Hepatocyte (in vitro differentiated cells): Measurements from ENCODE around the gene CHST11. TPM values are rescaled to one million over a fixed set of nuclear protein-coding genes. Genes with fewer than 3 reads are reported as not detected.
A peak's percentile ranks its signal among the peaks of the same experiment; 100 is the strongest.

Source experiments
- DNase-seq: peaks from one replicate; pipeline ENCODE4 v3.0.0-alpha.2; 2016; ENCODE audit warnings: low spot score
- H2AFZ ChIP-seq: fragments of 200-600 bp; sonication (generic); 2 replicates; pipeline ENCODE4 v1.6.0; 2016; ENCODE audit warnings: antibody characterized with exemption, mild to moderate bottlenecking
- H3K27ac ChIP-seq: fragments of 200-600 bp; sonication (generic); 2 replicates; pipeline ENCODE4 v1.5.1; 2016; ENCODE audit warnings: mild to moderate bottlenecking
- H3K27me3 ChIP-seq: fragments of 200-600 bp; sonication (generic); 2 replicates; pipeline ENCODE4 v1.6.1; 2016
- H3K36me3 ChIP-seq: fragments of 200-600 bp; sonication (generic); replicated peaks from 2 replicates; pipeline ENCODE4 v1.5.1; 2016; ENCODE audit warnings: low read depth; ENCODE audit not compliant: insufficient read depth
- H3K4me1 ChIP-seq: fragments of 200-600 bp; sonication (generic); 2 replicates; pipeline ENCODE4 v1.5.1; 2016; ENCODE audit warnings: mild to moderate bottlenecking, moderate library complexity; ENCODE audit not compliant: insufficient read depth
- H3K4me2 ChIP-seq: fragments of 200-600 bp; sonication (generic); 2 replicates; pipeline ENCODE4 v1.6.0; 2016
- H3K4me3 ChIP-seq: fragments of 200-600 bp; sonication (generic); 2 replicates; pipeline ENCODE4 v1.5.1; 2016; ENCODE audit warnings: mild to moderate bottlenecking
- H3K79me2 ChIP-seq: fragments of 200-600 bp; sonication (generic); 2 replicates; pipeline ENCODE4 v1.6.0; 2017; ENCODE audit warnings: mild to moderate bottlenecking
- H3K9me2 ChIP-seq: fragments of 200-600 bp; sonication (generic); replicated peaks from 2 replicates; pipeline ENCODE4 v1.6.0; 2017; ENCODE audit warnings: mild to moderate bottlenecking; ENCODE audit not compliant: insufficient read depth
- H3K9me3 ChIP-seq: fragments of 200-600 bp; sonication (generic); 2 replicates; pipeline ENCODE4 v1.5.1; 2016; ENCODE audit warnings: low read depth, mild to moderate bottlenecking
- H4K20me1 ChIP-seq: fragments of 200-600 bp; sonication (generic); 2 replicates; pipeline ENCODE4 v1.6.0; 2016; ENCODE audit warnings: mild to moderate bottlenecking; ENCODE audit not compliant: insufficient read depth, poor library complexity, severe bottlenecking
- CTCF ChIP-seq: fragments of 200-600 bp; sonication (generic); IDR thresholded peaks from 2 replicates; pipeline ENCODE4 v1.5.1; 2016; ENCODE audit warnings: antibody characterized with exemption, mild to moderate bottlenecking; ENCODE audit not compliant: poor library complexity
- EZH2 ChIP-seq: fragments of 200-600 bp; sonication (generic); IDR thresholded peaks from 2 replicates; pipeline ENCODE4 v1.6.1; 2016; ENCODE audit warnings: antibody characterized with exemption, mild to moderate bottlenecking, borderline replicate concordance
- EZH2phosphoT487 ChIP-seq: fragments of 200-600 bp; sonication (generic); IDR thresholded peaks from one replicate; pipeline ENCODE4 v1.6.1; 2018; ENCODE audit warnings: antibody characterized with exemption, mild to moderate bottlenecking, low read depth, moderate library complexity; ENCODE audit not compliant: unreplicated experiment, severe bottlenecking
- WGBS: methylation state at CpG from one replicate; pipeline ENCODE4 v1.1.6; 2016; ENCODE audit warnings: low lambda C conversion rate; ENCODE audit errors: missing lambda C conversion rate; 5-methylcytosine and 5-hydroxymethylcytosine counted together
- polyA plus RNA-seq: library from polyadenylated mRNA; unstranded; fragments of >200 nt; fragmentation: Nextera tagmentation; extraction: Ambion mirVana; gene quantifications from 2 replicates; pipeline ENCODE4 v1.2.1, GENCODE V29; 2016
- total RNA-seq: library from RNA; depleted of rRNA; stranded (reverse); fragments of >200 nt; gene quantifications from 2 replicates; pipeline ENCODE4 v1.2.3, GENCODE V29; 2014

CHST11 gene
- total RNA-seq (4.6 and 5.2 TPM in 2 replicates), polyA plus RNA-seq (8.6 and 8.9 TPM in 2 replicates)

GRCh38 chr12:104456417-104456949 lies at the start of gene CHST11:
Gene CHST11, plus strand, starts transcription at chr12:104456948.
- TF ChIP-seq CTCF = peak; percentile 39
- no peak for TF ChIP-seq EZH2
- Histone ChIP-seq H2AFZ (peak within 1 kb of the TSS; percentile 84), H3K9me2 (no peaks in the 10 kb centered on the region), H3K27me3 (peaks cover 3% of the 10 kb centered on the region), H3K27ac (peak within 1 kb of the TSS; percentile 51), H3K36me3 (no peaks in the 10 kb centered on the region), H3K4me3 (peak within 1 kb of the TSS; percentile 63), H4K20me1 (peaks cover 5% of the 10 kb centered on the region), H3K79me2 (peaks cover 17% of the 10 kb centered on the region), H3K4me2 (peak within 1 kb of the TSS; percentile 81), H3K4me1 (no peaks in the 10 kb centered on the region), H3K9me3 (no peaks in the 10 kb centered on the region)
- 1% methylated on average over 42 of the region's 47 CpGs for WGBS
- DNase-seq = peak; percentile 91

- Histone ChIP-seq H3K9me3 (no peaks in the 10 kb centered on the region), H4K20me1 (no peaks in the 10 kb centered on the region), H3K4me3 (no peak overlapping the region), H3K27ac (no peak overlapping the region), H2AFZ (no peak overlapping the region), H3K79me2 (no peaks in the 10 kb centered on the region), H3K27me3 (no peaks in the 10 kb centered on the region), H3K9me2 (no peaks in the 10 kb centered on the region), H3K4me1 (peaks cover 6% of the 10 kb centered on the region), H3K36me3 (no peaks in the 10 kb centered on the region), H3K4me2 (no peak overlapping the region)
- 97% methylated on average over 5 of the region's 5 CpGs for WGBS
- DNase-seq = no peak
- TF ChIP-seq CTCF (no peak), EZH2 (no peak), EZH2phosphoT487 (no peak)
These were observed 49.3 kb upstream of the CHST11 start for GRCh38 chr12:104407438-104407837.

GRCh38 chr12:104407922-104408321 lies 48.8 kb upstream of the CHST11 start:
- Histone ChIP-seq H3K4me3 (no peak overlapping the region), H4K20me1 (no peaks in the 10 kb centered on the region), H3K9me3 (no peaks in the 10 kb centered on the region), H3K27ac (peak overlapping the region; percentile 66), H3K27me3 (no peaks in the 10 kb centered on the region), H3K4me2 (peak overlapping the region; percentile 54), H3K4me1 (peaks cover 6% of the 10 kb centered on the region), H2AFZ (no peak overlapping the region), H3K36me3 (no peaks in the 10 kb centered on the region), H3K9me2 (no peaks in the 10 kb centered on the region), H3K79me2 (no peaks in the 10 kb centered on the region)
- DNase-seq = no peak
- WGBS = 56% methylated on average over 4 of the region's 4 CpGs
- no peak for TF ChIP-seq EZH2
- TF ChIP-seq CTCF = no peak
- no peak for TF ChIP-seq EZH2phosphoT487

- Histone ChIP-seq H4K20me1 (no peaks in the 10 kb centered on the region), H3K9me3 (no peaks in the 10 kb centered on the region), H3K79me2 (no peaks in the 10 kb centered on the region), H3K27ac (no peak overlapping the region), H3K9me2 (no peaks in the 10 kb centered on the region), H2AFZ (no peak overlapping the region), H3K4me3 (no peak overlapping the region), H3K4me2 (no peak overlapping the region), H3K4me1 (peaks cover 6% of the 10 kb centered on the region), H3K27me3 (no peaks in the 10 kb centered on the region), H3K36me3 (no peaks in the 10 kb centered on the region)
- TF ChIP-seq EZH2 = no peak
- TF ChIP-seq EZH2phosphoT487 = no peak
- TF ChIP-seq CTCF = no peak
- DNase-seq = no peak
These were observed 46.4 kb upstream of the CHST11 start for GRCh38 chr12:104410326-104410725.
